Endodermal cell (in vitro differentiated cells): ENCODE results near the gene RARG. TPM values are rescaled to one million over a fixed set of nuclear protein-coding genes. Genes with fewer than 3 reads are reported as not detected.
A peak's percentile ranks its signal among the peaks of the same experiment; 100 is the strongest.

ENCODE experiments used
- DNase-seq: peaks from one replicate; pipeline ENCODE4 v3.0.0-alpha.2; 2017
- H3K27ac ChIP-seq: 2 replicates; pipeline ENCODE4 v1.5.1; 2013; ENCODE audit warnings: mild to moderate bottlenecking, low read depth, low read length, moderate library complexity
- H3K27me3 ChIP-seq: 2 replicates; pipeline ENCODE4 v1.6.1; 2013; ENCODE audit warnings: mild to moderate bottlenecking, low read length, moderate library complexity; ENCODE audit not compliant: insufficient read depth, control insufficient read depth, poor library complexity, severe bottlenecking
- H3K36me3 ChIP-seq: 2 replicates; pipeline ENCODE4 v1.7.0; 2013; ENCODE audit warnings: mild to moderate bottlenecking, low read length, moderate library complexity; ENCODE audit not compliant: control insufficient read depth, insufficient read depth
- H3K4me1 ChIP-seq: one replicate; pipeline ENCODE4 v1.7.0; 2013; ENCODE audit warnings: low read length; ENCODE audit not compliant: control insufficient read depth, insufficient read depth
- H3K4me3 ChIP-seq: 2 replicates; pipeline ENCODE4 v1.5.1; 2013; ENCODE audit warnings: mild to moderate bottlenecking, low read length, moderate library complexity
- H3K9ac ChIP-seq: 2 replicates; pipeline ENCODE4 v1.6.1; 2013; ENCODE audit warnings: mild to moderate bottlenecking, low read length, moderate library complexity; ENCODE audit not compliant: poor library complexity, severe bottlenecking; ENCODE audit errors: extremely low read depth
- H3K9me3 ChIP-seq: 2 replicates; pipeline ENCODE4 v1.6.1; 2013; ENCODE audit warnings: mild to moderate bottlenecking, low read length, moderate library complexity; ENCODE audit not compliant: control insufficient read depth
- H3K27ac Mint-ChIP-seq: 2 replicates; pipeline ENCODE4 v1.8.0; 2020; ENCODE audit warnings: mixed read lengths
- H3K27me3 Mint-ChIP-seq: 2 replicates; pipeline ENCODE4 v1.8.0; 2021; ENCODE audit warnings: mild to moderate bottlenecking, mixed read lengths; ENCODE audit not compliant: insufficient read depth
- H3K36me3 Mint-ChIP-seq: 2 replicates; pipeline ENCODE4 v1.8.0; 2020; ENCODE audit warnings: low read depth, mixed read lengths
- H3K4me1 Mint-ChIP-seq: 2 replicates; pipeline ENCODE4 v1.8.0; 2020; ENCODE audit warnings: mixed read lengths
- H3K4me3 Mint-ChIP-seq: 2 replicates; pipeline ENCODE4 v1.8.0; 2020; ENCODE audit warnings: mild to moderate bottlenecking, moderate library complexity, mixed read lengths
- H3K9me3 Mint-ChIP-seq: 2 replicates; pipeline ENCODE4 v1.8.0; 2020; ENCODE audit warnings: mild to moderate bottlenecking, mixed read lengths
- WGBS, 2 experiments: methylation state at CpG; one replicate each; pipeline versions ENCODE4 v1.1.5 to v1.1.7; 2013; ENCODE audit warnings: missing lambda C conversion rate in 2 of 2, mixed read lengths in 1 of 2; ENCODE audit not compliant: insufficient coverage in 1 of 2, insufficient read length in 1 of 2; 5-methylcytosine and 5-hydroxymethylcytosine counted together
- total RNA-seq, 2 donors: library from RNA; stranded (reverse); fragmentation: NEBNext Ultra II Directional in 1 of 2; extraction: Animal tissue kit (Norgen Biotek cat#: 25700) in 1 of 2; gene quantifications; 2 replicates in 1 of 2; 3 replicates in 1 of 2; pipeline ENCODE4 v1.2.1, GENCODE V29; 2021
- TF ChIP-seq, protein P1 (sequence below): fragments of 200-600 bp; sonication (generic); conservative IDR thresholded peaks from 2 replicates; pipeline ENCODE4 v1.5.0; 2021; ENCODE audit warnings: antibody characterized with exemption, mild to moderate bottlenecking

RARG gene
- total RNA-seq, 2 donors from 2014 or later, result 19.5 to 26.8 TPM

DNA sequence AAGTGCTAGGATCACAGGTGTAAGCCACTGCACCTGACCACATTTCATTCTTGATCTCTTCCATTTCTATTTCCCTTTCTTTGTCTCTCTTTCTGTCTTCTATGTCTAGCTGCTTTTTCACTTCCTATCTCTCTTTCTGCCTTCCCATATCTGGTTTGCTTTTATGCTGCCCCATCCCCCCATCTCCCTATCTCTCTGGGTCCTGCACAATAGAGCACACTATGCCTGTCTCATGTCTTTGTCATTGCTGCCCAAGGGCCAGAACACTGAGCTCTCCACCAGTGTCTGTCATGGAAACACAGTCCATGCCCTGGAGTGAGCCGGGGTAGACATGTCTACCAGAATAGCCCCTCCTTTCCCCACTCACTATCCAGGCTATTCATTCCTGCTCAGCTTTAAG is 12.3 kb upstream of the RARG start:
- Mint-ChIP-seq H3K36me3 (no peaks in the 10 kb centered on the region), H3K27ac (peak overlapping the region; percentile 29)

DNA sequence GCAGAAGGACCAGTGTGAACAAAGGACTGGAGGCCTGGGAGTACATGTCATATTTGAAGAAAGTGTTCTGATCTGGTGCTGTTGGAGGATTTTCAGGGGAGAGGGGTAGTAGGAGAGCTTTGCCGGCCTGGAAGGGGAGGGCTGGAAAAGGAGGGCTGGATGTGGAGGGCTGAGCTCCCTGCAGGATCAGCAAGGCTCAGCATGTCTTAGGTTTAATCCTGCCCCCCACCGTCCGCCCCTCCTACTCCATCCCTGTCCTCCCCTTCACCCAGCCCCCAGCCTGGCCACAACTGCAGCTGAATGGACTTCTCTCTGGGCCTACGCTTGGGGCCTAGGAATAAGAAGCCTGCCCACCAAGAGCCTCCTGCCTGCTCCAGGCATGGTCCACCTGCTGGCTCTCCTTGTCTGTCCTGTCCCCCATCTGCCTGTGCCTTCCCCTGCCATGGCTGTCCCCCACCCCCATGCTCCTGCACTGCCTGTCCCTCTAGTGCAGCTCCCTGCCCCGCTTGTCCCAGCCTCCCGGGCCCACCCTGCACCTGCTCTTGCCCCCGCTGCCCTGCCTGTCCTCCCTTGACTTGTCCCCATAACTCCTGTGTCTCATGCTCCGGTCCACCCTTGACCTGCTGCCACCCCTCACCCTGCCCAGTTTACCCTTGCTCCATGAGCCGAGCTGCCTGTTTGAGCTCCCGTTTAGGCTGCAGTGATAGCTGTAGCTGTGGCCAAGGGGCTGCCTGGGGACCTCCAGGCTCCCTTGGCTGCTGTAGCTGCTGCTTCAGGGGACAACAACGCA is 9.8 kb upstream of the RARG start:
- no peaks in the 10 kb centered on the region for H3K9me3 Mint-ChIP-seq
- Histone ChIP-seq H3K9ac (no peak overlapping the region), H3K4me3 (no peak overlapping the region), H3K9me3 (no peaks in the 10 kb centered on the region), H3K36me3 (no peaks in the 10 kb centered on the region), H3K27ac (no peak overlapping the region), H3K4me1 (no peaks in the 10 kb centered on the region), H3K27me3 (no peaks in the 10 kb centered on the region)
- WGBS, 2 experiments, result 55 to 82% methylated on average over 5 to 11 of the region's 11 CpGs
- H3K27ac Mint-ChIP-seq, result peak overlapping the region; percentile 80
- no peak overlapping the region for H3K4me3 Mint-ChIP-seq
- peak; percentile 93 for DNase-seq
- no peaks in the 10 kb centered on the region for H3K36me3 Mint-ChIP-seq
- TF ChIP-seq, protein P1, sequence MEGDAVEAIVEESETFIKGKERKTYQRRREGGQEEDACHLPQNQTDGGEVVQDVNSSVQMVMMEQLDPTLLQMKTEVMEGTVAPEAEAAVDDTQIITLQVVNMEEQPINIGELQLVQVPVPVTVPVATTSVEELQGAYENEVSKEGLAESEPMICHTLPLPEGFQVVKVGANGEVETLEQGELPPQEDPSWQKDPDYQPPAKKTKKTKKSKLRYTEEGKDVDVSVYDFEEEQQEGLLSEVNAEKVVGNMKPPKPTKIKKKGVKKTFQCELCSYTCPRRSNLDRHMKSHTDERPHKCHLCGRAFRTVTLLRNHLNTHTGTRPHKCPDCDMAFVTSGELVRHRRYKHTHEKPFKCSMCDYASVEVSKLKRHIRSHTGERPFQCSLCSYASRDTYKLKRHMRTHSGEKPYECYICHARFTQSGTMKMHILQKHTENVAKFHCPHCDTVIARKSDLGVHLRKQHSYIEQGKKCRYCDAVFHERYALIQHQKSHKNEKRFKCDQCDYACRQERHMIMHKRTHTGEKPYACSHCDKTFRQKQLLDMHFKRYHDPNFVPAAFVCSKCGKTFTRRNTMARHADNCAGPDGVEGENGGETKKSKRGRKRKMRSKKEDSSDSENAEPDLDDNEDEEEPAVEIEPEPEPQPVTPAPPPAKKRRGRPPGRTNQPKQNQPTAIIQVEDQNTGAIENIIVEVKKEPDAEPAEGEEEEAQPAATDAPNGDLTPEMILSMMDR, result no peak
- peaks cover 31% of the 10 kb centered on the region for H3K4me1 Mint-ChIP-seq
- H3K27me3 Mint-ChIP-seq, result peaks cover 9% of the 10 kb centered on the region

More for the DNA sequence above, 12.3 kb upstream of the RARG start:
- no peaks in the 10 kb centered on the region for H3K4me1 ChIP-seq
- no peaks in the 10 kb centered on the region for H3K9me3 Mint-ChIP-seq
- no peaks in the 10 kb centered on the region for H3K9me3 ChIP-seq
- DNase-seq, result no peak
- H3K4me3 ChIP-seq, result no peak overlapping the region
- peaks cover 31% of the 10 kb centered on the region for H3K4me1 Mint-ChIP-seq
- H3K27ac ChIP-seq, result peak overlapping the region; percentile 77
- H3K27me3 Mint-ChIP-seq, result peaks cover 11% of the 10 kb centered on the region
- WGBS, 2 experiments, result 69 to 92% methylated on average over 1 of the region's 1 CpG
- no peaks in the 10 kb centered on the region for H3K36me3 ChIP-seq
- no peaks in the 10 kb centered on the region for H3K27me3 ChIP-seq
- TF ChIP-seq, protein P1, result no peak
- H3K4me3 Mint-ChIP-seq, result no peak overlapping the region
- H3K9ac ChIP-seq, result no peak overlapping the region

DNA sequence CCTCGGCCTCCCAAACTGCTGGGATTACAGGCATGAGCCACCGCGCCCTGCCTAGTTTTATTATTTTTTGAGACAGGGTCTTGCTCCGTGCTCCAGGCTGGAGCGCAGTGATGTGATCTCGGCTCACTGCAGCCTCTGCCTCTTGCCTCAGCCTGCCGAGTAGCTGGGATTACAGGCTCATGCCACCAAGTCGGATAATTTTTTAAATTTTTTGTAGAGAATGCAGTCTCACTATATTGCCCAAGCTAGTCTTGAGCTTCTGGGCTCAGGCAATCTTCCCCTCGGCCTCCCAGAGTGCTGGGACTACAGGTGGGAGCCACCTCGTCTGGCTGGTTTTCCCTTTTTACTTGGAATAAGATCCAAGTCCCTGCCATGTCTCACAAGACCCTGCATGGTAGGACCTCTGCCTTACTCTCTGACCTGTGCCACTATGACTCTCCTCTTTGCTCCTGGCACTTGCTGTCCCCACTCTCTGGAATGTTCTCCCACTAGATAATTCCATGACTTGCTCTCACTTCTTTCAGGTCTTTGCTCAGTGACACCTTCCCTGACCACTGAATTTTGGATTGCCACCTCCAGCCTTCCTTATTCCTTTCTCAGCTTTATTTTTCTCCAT is 7.7 kb upstream of the RARG start:
- H3K27me3 ChIP-seq, result no peaks in the 10 kb centered on the region
- Mint-ChIP-seq H3K36me3 (no peaks in the 10 kb centered on the region), H3K4me3 (no peak overlapping the region), H3K27ac (no peak overlapping the region), H3K27me3 (peaks cover 11% of the 10 kb centered on the region), H3K9me3 (no peaks in the 10 kb centered on the region), H3K4me1 (peaks cover 51% of the 10 kb centered on the region)
- H3K9ac ChIP-seq, result no peak overlapping the region
- no peak overlapping the region for H3K27ac ChIP-seq
- no peaks in the 10 kb centered on the region for H3K9me3 ChIP-seq
- no peak overlapping the region for H3K4me3 ChIP-seq
- DNase-seq, result no peak
- no peaks in the 10 kb centered on the region for H3K36me3 ChIP-seq
- peaks cover 4% of the 10 kb centered on the region for H3K4me1 ChIP-seq
- 91 to 93% methylated on average over 9 to 10 of the region's 10 CpGs for WGBS, 2 experiments
- TF ChIP-seq, protein P1, result no peak
